Aorta (tissue), 5 donors: ENCODE results near the gene KIAA0319L. TPM values are rescaled to one million over a fixed set of nuclear protein-coding genes. Genes with fewer than 3 reads are reported as not detected.

ENCODE experiments used
- ATAC-seq: fragments of 200-7000 bp; cut with Tn5 transposase; one replicate; pipeline ENCODE4 v1.9.1; 2022; ENCODE audit warnings: moderate library complexity; ENCODE audit not compliant: low FRiP score
- DNase-seq, 2 donors: peaks; one replicate each; pipeline ENCODE4 v3.0.0-alpha.2; 2020
- H3K27ac ChIP-seq, 2 donors: one replicate each; pipeline ENCODE4 v1.5.1; 2013; ENCODE audit warnings: low read length in 2 of 2, mild to moderate bottlenecking in 2 of 2, moderate library complexity in 2 of 2, control low read depth in 1 of 2, inconsistent platforms in 1 of 2, low read depth in 1 of 2
- H3K27me3 ChIP-seq, 2 donors: one replicate each; pipeline ENCODE4 v1.6.1; 2013; ENCODE audit warnings: control low read depth in 1 of 2, low read length in 1 of 2, mild to moderate bottlenecking in 1 of 2, moderate library complexity in 1 of 2; ENCODE audit not compliant: insufficient read depth in 2 of 2, control insufficient read depth in 1 of 2
- H3K36me3 ChIP-seq, 2 donors: one replicate each; pipeline ENCODE4 v1.6.1; 2013; ENCODE audit warnings: control low read depth in 1 of 2, low read length in 1 of 2, mild to moderate bottlenecking in 1 of 2; ENCODE audit not compliant: insufficient read depth in 2 of 2, control insufficient read depth in 1 of 2
- H3K4me1 ChIP-seq, 2 donors: one replicate each; pipeline ENCODE4 v1.6.1; 2013; ENCODE audit warnings: low read length in 2 of 2, control low read depth in 1 of 2, mild to moderate bottlenecking in 1 of 2, moderate library complexity in 1 of 2; ENCODE audit not compliant: insufficient read depth in 2 of 2, control insufficient read depth in 1 of 2
- H3K4me3 ChIP-seq, 2 donors: one replicate each; pipeline ENCODE4 v1.5.1; 2013; ENCODE audit warnings: low read length in 2 of 2, control low read depth in 1 of 2, mild to moderate bottlenecking in 1 of 2
- H3K9me3 ChIP-seq: one replicate; pipeline ENCODE4 v1.6.1; 2013; ENCODE audit warnings: mild to moderate bottlenecking, low read length; ENCODE audit not compliant: control insufficient read depth
- WGBS, 2 donors: extraction: QIAGEN DNeasy Blood & Tissue Kit; methylation state at CpG; one replicate each; pipeline ENCODE4 v1.1.7; 2013; 5-methylcytosine and 5-hydroxymethylcytosine counted together
- intact Hi-C, 2 donors: fragments of 100-400 bp; cut with DNase I; formaldehyde crosslinking; loops; one replicate each; pipeline versions ENCODE4 v1.14.2 to v1.15.0; 2022
- long read RNA-seq, 2 donors: library from polyadenylated mRNA; unstranded; transcript quantifications; one replicate each; pipeline ENCODE4 v2.0.0, GENCODE V29; 2020 to 2021
- polyA plus RNA-seq, 2 donors: library from polyadenylated mRNA; stranded (reverse); fragments of 200-250 nt; gene quantifications; one replicate each; pipeline ENCODE4 v1.2.3, GENCODE V29; 2013
- total RNA-seq, 2 donors: library from RNA; stranded (reverse); fragmentation: NEBNext Ultra II Directional; extraction: Animal tissue kit (Norgen Biotek cat#: 25700); gene quantifications; one replicate each; pipeline ENCODE4 v1.2.1, GENCODE V29; 2021
- donor health status: healthy with polysubstance abuse.
- donor health status: Bipolar disorder and iron deficiency.
- donor health status: DM: no; HTN: no; CAD: no.
- donor health status: DM: no; HTN: no; CAD: no.
- donor health status: DM: yes; HTN: yes; CAD: no.

The KIAA0319L gene
- 10 to 100 TPM; 46.0 to 58.6 TPM for total RNA-seq
- polyA plus RNA-seq, result 10 to 100 TPM in 1 of 2 donors, 1 to 10 TPM in 1; 8.3 to 29.1 TPM
- long read RNA-seq, donor 1, partial matches to known transcripts, result 23 of 51 reads
- long read RNA-seq, donor 1, other reads (novel, unspliced or antisense), result 27 of 51 reads
- long read RNA-seq, donor 2, full-length matches to known transcripts, result 2 of 22 reads
- long read RNA-seq, donor 2, partial matches to known transcripts, result 4 of 22 reads
- long read RNA-seq, donor 2, other reads (novel, unspliced or antisense), result 16 of 22 reads

DNA sequence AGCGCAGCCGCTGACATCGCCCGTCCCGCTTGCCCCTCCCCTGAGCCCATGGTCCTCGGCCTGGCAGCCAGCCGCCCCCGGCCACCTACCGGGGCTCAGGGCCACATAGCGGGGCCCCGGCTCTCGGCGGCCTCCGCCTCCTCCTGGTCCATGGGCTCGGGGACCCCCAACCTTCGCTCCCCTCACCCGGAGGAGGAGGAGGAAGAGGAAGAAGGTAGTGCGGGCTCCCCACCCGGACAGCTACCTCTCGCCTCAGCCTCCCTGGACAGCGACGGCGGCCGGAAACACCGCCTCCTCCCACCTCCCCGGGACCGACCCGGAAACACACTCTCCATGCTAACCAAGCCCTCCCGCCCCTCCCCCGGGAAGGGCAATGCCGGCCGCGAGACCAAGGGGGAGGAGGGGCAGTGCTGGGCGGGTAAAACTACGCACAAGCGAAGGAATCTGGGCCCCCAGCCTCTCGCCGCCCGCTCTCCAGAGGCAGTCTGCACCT lies at the start of gene KIAA0319L:
TSS of gene KIAA0319L (minus strand) at position 286 of the 493 bp plus-strand sequence. CDS start 2,912 bp downstream, outside the sequence.
- Histone ChIP-seq H3K36me3 (no peaks in the 10 kb centered on the region), H3K4me3 (peak within 1 kb of the TSS; percentile 75 to 85), H3K27ac (peak within 1 kb of the TSS; percentile 32 to 72), H3K9me3 (no peaks in the 10 kb centered on the region), H3K4me1 (no peaks in the 10 kb centered on the region), H3K27me3 (no peaks in the 10 kb centered on the region)
- DNase-seq, result peak; percentile 93 to 96
- 1% methylated on average over 25 to 39 of the region's 39 CpGs for WGBS, 2 donors
- ATAC-seq, result peak; percentile 93
- intact Hi-C loops, result loop anchor here in 1 of 2 donors (2.0 to 10.0 kb wide), 2 partner anchors 106 to 362 kb away; partner anchors contain the start of gene SFPQ

DNA sequence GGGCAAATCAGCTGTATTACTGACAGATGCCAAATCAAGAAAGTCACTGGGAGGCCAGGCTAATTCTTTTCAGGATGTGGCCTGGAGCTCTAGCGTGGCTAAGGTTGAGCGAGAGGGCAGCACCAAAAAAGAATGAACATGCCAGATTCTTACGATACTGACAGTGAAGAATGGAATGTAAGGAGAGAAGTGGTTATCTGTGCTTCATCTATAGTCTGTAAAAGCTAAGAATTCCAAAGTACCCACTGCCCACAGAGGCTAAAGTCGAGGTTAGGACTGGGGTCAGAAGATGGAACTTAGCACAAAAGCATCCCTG lies 48.6 kb upstream of the KIAA0319L start:
- intact Hi-C loops, result no loop called here
- Histone ChIP-seq H3K9me3 (no peaks in the 10 kb centered on the region), H3K4me3 (no peak overlapping the region), H3K27me3 (no peaks in the 10 kb centered on the region), H3K4me1 (no peaks in the 10 kb centered on the region), H3K27ac (no peak overlapping the region), H3K36me3 (peaks cover 11 to 17% of the 10 kb centered on the region in 2 donors)
- no peak for DNase-seq
- ATAC-seq, result no peak
- WGBS, 2 donors, result 76 to 83% methylated on average over 4 of the region's 4 CpGs

DNA sequence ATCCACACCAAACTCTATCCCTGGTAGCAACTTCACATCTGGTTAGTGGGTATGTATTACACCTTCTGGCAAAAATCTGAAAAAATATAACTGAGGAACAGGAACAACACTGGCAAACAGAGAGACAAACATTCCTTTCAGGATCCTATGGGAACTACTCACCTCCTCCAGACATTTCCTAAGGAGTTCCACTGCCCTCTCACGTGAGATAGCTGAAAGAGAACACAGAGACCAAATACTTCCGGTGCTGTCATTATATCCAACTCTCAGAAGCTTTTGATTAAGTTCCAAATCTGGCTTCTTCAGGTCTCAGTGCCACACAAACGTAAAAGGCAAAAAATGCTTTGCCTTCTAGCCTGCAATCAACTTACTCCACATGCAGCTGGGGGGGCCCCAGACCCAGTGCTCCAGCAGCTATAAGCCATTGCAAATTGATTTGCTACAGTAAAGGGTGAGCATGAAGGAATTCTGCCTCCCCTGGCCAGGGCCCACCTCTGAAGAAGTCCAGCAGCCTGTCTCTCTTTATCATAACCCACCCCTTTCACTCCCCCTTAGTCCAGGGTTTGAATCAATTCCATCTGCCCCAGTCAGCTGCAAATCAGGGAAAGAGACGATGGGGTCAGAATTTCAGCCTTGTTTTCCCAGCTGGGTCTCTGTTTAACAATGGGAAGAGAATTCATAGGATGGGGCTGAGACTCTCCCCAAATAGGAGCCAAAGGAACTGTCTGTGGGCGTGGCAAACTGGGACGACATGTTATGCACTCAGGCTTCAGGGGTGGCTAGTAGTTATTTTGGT lies 48.1 kb upstream of the KIAA0319L start:
- H3K4me3 ChIP-seq, result no peak overlapping the region
- intact Hi-C loops, result no loop called here
- no peak for ATAC-seq
- H3K9me3 ChIP-seq, result no peaks in the 10 kb centered on the region
- peaks cover 11 to 20% of the 10 kb centered on the region in 2 donors for H3K36me3 ChIP-seq
- WGBS, 2 donors, result 70% methylated on average over 6 of the region's 6 CpGs
- H3K27me3 ChIP-seq, result no peaks in the 10 kb centered on the region
- no peak overlapping the region for H3K27ac ChIP-seq
- no peak for DNase-seq
- no peaks in the 10 kb centered on the region for H3K4me1 ChIP-seq

DNA sequence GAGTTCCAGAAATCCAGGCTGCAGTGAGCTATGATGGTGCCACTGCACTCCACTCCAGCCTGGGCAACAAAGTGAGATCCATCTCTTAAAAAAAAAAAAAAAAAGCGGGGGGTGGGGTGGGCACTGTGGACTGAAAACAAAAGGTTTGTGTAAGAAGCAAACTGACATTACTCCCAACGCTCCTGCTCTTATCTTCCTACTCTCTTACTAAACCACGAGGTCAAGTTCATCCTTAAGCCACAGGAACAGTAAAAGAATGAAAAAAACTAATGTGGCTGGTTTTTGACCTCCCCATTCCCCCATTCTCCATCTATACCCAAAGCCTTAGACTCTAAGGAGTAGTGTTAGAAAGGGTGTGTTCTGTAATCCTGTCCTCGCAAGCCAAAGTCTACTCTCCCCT lies 46.7 kb upstream of the KIAA0319L start:
- DNase-seq (no peak), ATAC-seq (no peak)
- Histone ChIP-seq H3K36me3 (peaks cover 9 to 20% of the 10 kb centered on the region in 2 donors), H3K4me3 (no peak overlapping the region), H3K27me3 (no peaks in the 10 kb centered on the region), H3K4me1 (no peaks in the 10 kb centered on the region), H3K9me3 (no peaks in the 10 kb centered on the region), H3K27ac (no peak overlapping the region)
- intact Hi-C loops, result no loop called here
- 92% methylated on average over 4 of the region's 4 CpGs for WGBS, 2 donors

DNA sequence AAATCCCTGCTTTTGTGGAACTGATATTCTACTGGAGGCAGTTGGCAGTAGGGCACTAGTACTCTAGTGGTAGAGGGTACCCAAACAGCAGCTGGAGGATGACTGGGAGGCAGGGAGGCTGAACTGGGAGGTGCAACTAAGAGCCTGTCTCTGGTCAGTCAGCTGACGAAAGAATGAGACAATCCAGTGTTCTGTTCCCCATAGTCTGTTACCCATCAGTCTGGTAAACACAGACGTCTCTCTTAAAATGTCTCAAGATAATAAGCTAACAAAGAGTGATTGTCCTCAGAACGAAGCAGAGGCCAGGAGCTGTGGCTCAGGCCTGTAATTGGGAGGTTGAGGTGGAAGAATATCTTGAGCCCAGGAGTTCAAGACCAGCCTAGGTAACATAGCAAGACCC lies 46.3 kb upstream of the KIAA0319L start:
- no peaks in the 10 kb centered on the region for H3K27me3 ChIP-seq
- H3K9me3 ChIP-seq, result no peaks in the 10 kb centered on the region
- WGBS, 2 donors, result 70 to 71% methylated on average over 3 of the region's 3 CpGs
- no peak overlapping the region for H3K27ac ChIP-seq
- peaks cover 6 to 17% of the 10 kb centered on the region in 2 donors for H3K36me3 ChIP-seq
- ATAC-seq (no peak), DNase-seq (no peak)
- H3K4me1 ChIP-seq, result no peaks in the 10 kb centered on the region
- intact Hi-C loops, result no loop called here
- no peak overlapping the region for H3K4me3 ChIP-seq

DNA sequence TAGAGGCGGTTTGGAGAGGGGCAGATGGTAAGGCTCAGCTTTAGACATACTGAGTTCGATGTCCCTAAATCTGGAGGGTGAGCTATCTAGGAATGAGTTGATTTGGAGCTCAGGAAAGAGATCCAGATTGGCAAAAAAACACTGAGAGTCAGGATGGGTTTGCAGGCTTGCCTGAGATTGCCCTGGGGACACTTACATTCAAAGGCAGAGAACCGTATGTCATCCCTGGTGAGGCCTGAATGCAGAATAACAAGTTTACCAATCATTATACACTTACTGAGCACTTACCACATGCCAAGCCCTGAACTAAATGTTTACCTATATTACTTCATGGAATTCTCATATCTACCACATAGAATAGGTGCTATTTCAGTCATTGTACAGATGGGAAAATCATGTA lies 43.4 kb upstream of the KIAA0319L start:
- no peak overlapping the region for H3K27ac ChIP-seq
- DNase-seq (no peak), ATAC-seq (no peak)
- intact Hi-C loops, result no loop called here
- peaks cover 5 to 15% of the 10 kb centered on the region in 2 donors for H3K36me3 ChIP-seq
- H3K27me3 ChIP-seq, result no peaks in the 10 kb centered on the region
- no peaks in the 10 kb centered on the region for H3K4me1 ChIP-seq
- H3K9me3 ChIP-seq, result no peaks in the 10 kb centered on the region
- 89 to 91% methylated on average over 3 of the region's 3 CpGs for WGBS, 2 donors
- no peak overlapping the region for H3K4me3 ChIP-seq

DNA sequence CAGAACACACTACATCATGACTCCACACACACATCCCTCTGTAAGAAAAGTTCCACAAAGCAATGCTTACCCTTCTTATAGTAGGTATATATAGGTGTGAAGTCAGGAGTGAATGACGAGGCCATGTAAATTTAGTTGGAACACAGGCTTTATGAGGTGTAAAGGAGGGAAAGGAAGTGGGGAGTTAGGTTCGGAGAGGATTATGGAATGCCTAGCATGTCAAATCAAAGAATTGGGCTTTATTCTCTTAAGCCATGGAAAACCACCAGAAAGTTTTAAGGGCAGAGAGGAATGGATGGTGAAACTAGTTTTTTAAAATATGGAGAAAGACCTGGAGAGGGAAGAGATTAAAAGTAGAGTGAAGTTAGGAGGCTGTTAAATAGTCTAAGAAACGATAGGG lies 42.2 kb upstream of the KIAA0319L start:
- DNase-seq (no peak), ATAC-seq (no peak)
- intact Hi-C loops, result no loop called here
- 83% methylated on average over 3 of the region's 3 CpGs for WGBS, 2 donors
- Histone ChIP-seq H3K9me3 (no peaks in the 10 kb centered on the region), H3K4me3 (no peak overlapping the region), H3K4me1 (no peaks in the 10 kb centered on the region), H3K36me3 (peaks cover 5 to 15% of the 10 kb centered on the region in 2 donors), H3K27me3 (no peaks in the 10 kb centered on the region), H3K27ac (no peak overlapping the region)

DNA sequence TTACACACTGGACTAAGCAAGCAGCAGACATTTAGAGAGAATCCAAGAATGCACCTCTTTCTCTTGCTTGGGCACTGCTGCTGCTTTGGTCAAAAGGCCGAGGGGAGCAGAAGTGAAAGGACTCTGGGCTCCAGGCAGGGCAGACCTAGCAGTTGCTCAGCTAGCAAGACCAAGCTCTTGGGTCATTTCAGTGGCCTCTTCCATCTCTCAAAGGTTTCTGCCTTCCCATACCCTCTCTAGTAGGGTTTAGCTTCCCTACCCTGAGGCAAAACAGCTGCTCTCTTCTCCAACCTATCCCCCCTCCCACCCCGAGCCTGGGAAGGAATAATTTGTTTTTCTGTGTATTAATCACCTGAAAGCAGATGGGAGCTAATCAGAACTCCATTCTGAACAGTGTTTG lies 41.7 kb upstream of the KIAA0319L start:
- no peak overlapping the region for H3K4me3 ChIP-seq
- intact Hi-C loops, result no loop called here
- H3K4me1 ChIP-seq, result no peaks in the 10 kb centered on the region
- no peaks in the 10 kb centered on the region for H3K9me3 ChIP-seq
- H3K36me3 ChIP-seq, result peaks cover 2 to 13% of the 10 kb centered on the region in 2 donors
- no peak for ATAC-seq
- WGBS, 2 donors, result 63 to 71% methylated on average over 2 of the region's 2 CpGs
- H3K27me3 ChIP-seq, result no peaks in the 10 kb centered on the region
- no peak for DNase-seq
- no peak overlapping the region for H3K27ac ChIP-seq

DNA sequence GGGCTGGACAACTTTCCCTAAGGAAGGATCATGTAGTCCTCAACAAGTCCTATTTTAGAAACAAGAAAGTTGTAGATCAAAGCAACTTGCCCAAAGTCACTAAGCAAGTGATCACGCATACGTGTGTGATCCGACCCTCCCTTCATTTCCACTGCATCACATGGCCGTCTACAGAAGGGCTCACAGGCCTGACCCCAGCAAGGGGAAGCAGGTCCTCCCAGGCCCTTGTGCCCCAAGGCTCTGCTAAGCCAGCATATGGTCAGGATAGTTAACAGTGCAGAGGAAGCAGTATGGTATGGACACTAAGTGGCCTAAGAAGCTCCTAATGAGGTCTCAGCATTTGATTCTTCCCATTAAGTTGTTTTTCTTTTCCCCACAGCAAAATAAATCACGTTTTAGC lies 40.7 kb upstream of the KIAA0319L start:
- Histone ChIP-seq H3K27me3 (no peaks in the 10 kb centered on the region), H3K4me1 (no peaks in the 10 kb centered on the region), H3K9me3 (no peaks in the 10 kb centered on the region), H3K4me3 (no peak overlapping the region), H3K36me3 (peaks cover 0 to 4% of the 10 kb centered on the region in 2 donors), H3K27ac (no peak overlapping the region)
- ATAC-seq, result no peak
- no peak for DNase-seq
- WGBS, 2 donors, result 80 to 88% methylated on average over 5 of the region's 5 CpGs
- intact Hi-C loops, result no loop called here
